T-helper 17 cell (primary cell): ENCODE results near the gene ANKS4B. TPM values are rescaled to one million over a fixed set of nuclear protein-coding genes. Genes with fewer than 3 reads are reported as not detected.
A peak's percentile ranks its signal among the peaks of the same experiment; 100 is the strongest.
"Not testable (repeated sequence)": the region's sequence is repeated elsewhere in the genome, so short reads cannot be mapped to it uniquely, and the experiment has no call there.

Experiments used
- ATAC-seq: fragments of 150-1000 bp; cut with Tn5 transposase; 2 replicates; pipeline ENCODE4 v1.10.0; 2021; ENCODE audit warnings: mild to moderate bottlenecking, moderate library complexity
- DNase-seq, 3 donors: peaks; one replicate each; pipeline versions ENCODE4 v3.0.0 to v3.0.0-alpha.2; 2020 to 2021
- H3K9me3 ChIP-seq: one replicate; pipeline ENCODE4 v1.7.0; 2013; ENCODE audit warnings: low read length, mild to moderate bottlenecking; ENCODE audit not compliant: control insufficient read depth, poor library complexity, severe bottlenecking
- H3K27ac Mint-ChIP-seq: one replicate; pipeline ENCODE4 v1.8.0; 2022; ENCODE audit warnings: mild to moderate bottlenecking, moderate library complexity, mixed read lengths
- H3K27me3 Mint-ChIP-seq: one replicate; pipeline ENCODE4 v1.8.0; 2022; ENCODE audit warnings: mixed read lengths
- H3K36me3 Mint-ChIP-seq: one replicate; pipeline ENCODE4 v1.8.0; 2022; ENCODE audit warnings: low read depth, mixed read lengths
- H3K4me1 Mint-ChIP-seq: one replicate; pipeline ENCODE4 v1.8.0; 2022; ENCODE audit warnings: mild to moderate bottlenecking, mixed read lengths
- H3K4me3 Mint-ChIP-seq: one replicate; pipeline ENCODE4 v1.8.0; 2022; ENCODE audit warnings: mild to moderate bottlenecking, moderate library complexity, mixed read lengths
- total RNA-seq, 4 donors: library from RNA in 2 of 4; stranded (reverse) in 2 of 4; gene quantifications; one replicate each; pipeline ENCODE4 v1.2.3 and lab custom pipeline; 2022 to 2026

Gene ANKS4B
- total RNA-seq, 2 donors from 2014 or later: not detected

DNA sequence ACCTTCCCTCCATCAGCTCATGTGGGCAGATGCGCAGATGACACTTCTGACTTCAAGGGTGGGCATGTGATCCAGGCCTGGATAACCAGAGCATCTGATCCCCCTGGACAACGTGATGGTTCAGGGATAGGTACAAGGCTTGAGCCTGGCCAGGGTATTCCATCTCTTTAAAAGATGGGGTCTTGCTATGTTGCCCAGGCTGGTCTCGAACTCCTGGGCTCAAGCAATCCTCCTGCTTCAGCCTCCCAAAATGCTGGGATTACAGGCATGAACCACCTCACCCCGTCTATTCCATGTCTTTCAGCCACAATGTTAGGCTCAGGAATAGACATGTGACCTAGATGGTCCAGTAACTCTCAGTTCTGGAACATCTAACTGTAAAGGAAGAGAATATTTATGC, 23.8 kb downstream of the ANKS4B start:
- Mint-ChIP-seq H3K4me3 (no peak overlapping the region), H3K27me3 (peaks cover 59% of the 10 kb centered on the region), H3K27ac (no peak overlapping the region), H3K36me3 (no peaks in the 10 kb centered on the region), H3K4me1 (no peaks in the 10 kb centered on the region)
- ATAC-seq (no peak), DNase-seq (no peak)
- no peaks in the 10 kb centered on the region for H3K9me3 ChIP-seq

DNA sequence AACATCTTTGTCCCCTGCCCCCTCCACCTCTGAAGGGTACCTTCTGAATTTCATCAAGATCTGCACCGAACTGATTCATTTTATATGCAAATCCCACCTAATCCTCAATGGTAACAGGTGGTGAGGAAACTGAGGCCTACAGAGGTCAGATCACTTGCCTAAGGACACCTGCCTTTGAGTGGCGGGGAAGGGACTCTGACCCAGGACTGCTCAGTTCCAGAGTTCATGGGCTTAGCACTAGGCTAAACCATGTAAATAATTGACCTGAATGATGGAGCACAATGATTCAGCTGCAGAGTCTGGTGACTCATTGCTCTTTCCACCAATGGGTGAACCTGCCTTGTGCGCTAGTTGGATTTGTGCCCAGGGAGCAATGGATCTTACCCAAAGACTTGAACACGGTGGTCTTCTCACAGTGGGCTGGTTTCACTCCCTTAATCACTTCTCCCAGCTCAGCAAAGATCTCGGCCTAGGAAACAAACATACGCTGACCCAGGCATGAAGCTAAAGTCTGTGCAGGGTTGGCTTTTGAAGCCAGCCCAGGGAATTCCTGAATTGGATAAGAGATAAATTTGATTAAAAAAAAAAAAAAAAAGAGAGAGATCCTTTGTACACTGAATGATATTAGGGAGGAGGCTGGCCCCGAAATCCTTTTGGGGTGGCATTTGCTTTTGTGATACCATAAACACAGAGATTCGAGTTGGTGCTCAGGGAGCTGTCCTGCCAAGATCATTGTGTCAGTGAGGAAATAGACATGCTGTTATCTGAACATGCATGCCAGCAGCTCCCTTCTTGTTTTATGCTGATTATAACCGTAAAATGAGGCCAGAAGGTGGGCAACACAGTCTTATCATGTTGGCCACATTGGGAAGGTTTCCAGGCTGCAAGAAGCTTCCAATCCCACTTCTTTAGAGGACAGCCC, 27.6 kb downstream of the ANKS4B start:
- ATAC-seq (no peak), DNase-seq (no peak)
- no peak overlapping the region for H3K4me3 Mint-ChIP-seq
- H3K27ac Mint-ChIP-seq: no peak overlapping the region
- H3K4me1 Mint-ChIP-seq: peaks cover 7% of the 10 kb centered on the region
- no peaks in the 10 kb centered on the region for H3K36me3 Mint-ChIP-seq
- no peaks in the 10 kb centered on the region for H3K9me3 ChIP-seq
- peaks cover 50% of the 10 kb centered on the region for H3K27me3 Mint-ChIP-seq

GRCh38 chr16:21262779-21263639, 29.5 kb downstream of the ANKS4B start:
- Mint-ChIP-seq H3K36me3 (no peaks in the 10 kb centered on the region), H3K27ac (no peak overlapping the region), H3K4me3 (no peak overlapping the region), H3K4me1 (peaks cover 7% of the 10 kb centered on the region), H3K27me3 (peaks cover 37% of the 10 kb centered on the region)
- DNase-seq (no peak), ATAC-seq (no peak)
- no peaks in the 10 kb centered on the region for H3K9me3 ChIP-seq

DNA sequence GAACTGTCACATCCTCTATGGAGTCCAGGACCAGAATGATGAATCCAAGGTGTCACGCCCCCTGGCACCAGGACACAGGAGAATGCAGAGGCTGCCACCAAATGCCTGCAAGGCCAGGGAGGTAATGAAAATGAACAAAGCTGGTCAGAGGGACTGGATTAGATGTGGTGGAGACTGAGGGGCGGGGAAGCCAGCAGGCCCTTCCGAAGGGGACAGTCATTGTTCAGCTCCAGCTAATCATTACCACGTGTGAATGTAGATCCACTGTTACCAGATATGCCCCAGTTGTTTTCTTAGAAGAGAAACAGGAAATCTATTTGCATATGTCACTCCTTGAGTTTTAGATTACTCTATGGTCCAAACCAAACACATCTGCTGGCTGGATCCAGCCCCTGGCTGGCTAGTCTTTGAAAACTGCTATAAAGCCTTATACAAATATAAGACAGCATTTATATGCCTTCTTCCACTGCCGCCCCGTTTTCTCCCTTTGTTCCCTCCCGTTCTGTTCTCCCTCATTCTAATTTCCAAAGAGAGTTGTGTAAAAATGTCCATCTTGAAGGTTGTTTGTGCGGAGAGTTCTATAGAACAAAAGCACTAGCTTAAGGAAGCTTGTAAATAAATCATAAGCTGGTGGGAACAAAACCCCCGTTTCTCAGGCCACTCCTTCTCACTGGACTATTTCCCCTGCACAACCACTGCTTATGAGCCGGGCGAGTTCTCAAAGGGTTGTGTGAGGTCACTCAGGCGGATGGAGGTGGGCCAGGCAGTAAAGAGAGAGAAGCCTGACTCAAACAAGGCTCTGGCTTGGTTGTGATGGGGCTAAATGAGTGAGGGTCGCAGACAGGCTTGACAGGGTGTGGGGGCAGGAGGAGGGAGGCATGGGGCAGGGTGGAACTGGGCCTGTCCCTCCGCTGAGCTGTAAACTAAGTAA, 30.4 kb downstream of the ANKS4B start:
- DNase-seq (no peak), ATAC-seq (peak; percentile 35)
- Mint-ChIP-seq H3K4me1 (peaks cover 7% of the 10 kb centered on the region), H3K4me3 (no peak overlapping the region), H3K36me3 (no peaks in the 10 kb centered on the region), H3K27me3 (peaks cover 41% of the 10 kb centered on the region), H3K27ac (no peak overlapping the region)
- no peaks in the 10 kb centered on the region for H3K9me3 ChIP-seq

- no peaks in the 10 kb centered on the region for H3K9me3 ChIP-seq
- ATAC-seq (no peak), DNase-seq (no peak)
- Mint-ChIP-seq H3K27ac (no peak overlapping the region), H3K4me1 (peaks cover 7% of the 10 kb centered on the region), H3K27me3 (peaks cover 39% of the 10 kb centered on the region), H3K4me3 (no peak overlapping the region), H3K36me3 (no peaks in the 10 kb centered on the region)
These were observed 31.1 kb downstream of the ANKS4B start for GRCh38 chr16:21264571-21265036.

DNA sequence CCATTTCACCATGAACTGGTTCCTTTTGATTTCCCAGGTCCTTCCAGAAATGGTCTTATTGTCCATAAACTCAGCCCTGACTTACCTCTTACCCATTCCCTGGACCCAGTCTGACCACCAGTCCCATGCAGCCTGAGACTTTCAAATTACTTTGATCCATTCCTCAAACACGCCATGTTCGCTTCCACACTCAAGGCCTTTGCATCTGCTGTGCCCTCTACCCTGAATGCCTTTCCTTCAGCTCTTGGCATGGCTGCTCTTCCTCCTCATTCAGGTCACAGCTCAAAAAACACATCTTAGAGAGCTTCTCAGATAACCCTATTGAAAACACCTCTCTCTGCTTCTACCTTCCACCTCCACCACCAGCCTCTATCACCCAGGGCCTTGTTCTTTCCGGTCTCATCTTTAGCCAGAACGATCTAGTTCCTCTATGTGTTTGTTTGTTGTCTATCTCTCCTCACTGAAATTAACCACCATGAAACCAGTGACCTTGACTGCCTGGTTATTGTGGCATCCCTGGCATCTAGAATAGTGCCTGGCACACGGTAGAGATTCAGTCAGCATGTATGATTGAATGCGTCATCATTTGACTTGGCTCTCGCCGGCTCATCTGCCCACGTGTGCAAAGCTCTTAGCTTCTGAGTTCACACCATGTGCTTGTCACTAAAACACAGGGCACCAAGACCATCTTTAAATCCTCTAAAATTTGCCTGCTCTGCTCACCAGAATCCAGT, 31.8 kb downstream of the ANKS4B start:
- H3K9me3 ChIP-seq: no peaks in the 10 kb centered on the region
- no peak overlapping the region for H3K4me3 Mint-ChIP-seq
- H3K27me3 Mint-ChIP-seq: peaks cover 33% of the 10 kb centered on the region
- no peak overlapping the region for H3K27ac Mint-ChIP-seq
- ATAC-seq (no peak), DNase-seq (no peak)
- H3K36me3 Mint-ChIP-seq: no peaks in the 10 kb centered on the region
- peaks cover 7% of the 10 kb centered on the region for H3K4me1 Mint-ChIP-seq

DNA sequence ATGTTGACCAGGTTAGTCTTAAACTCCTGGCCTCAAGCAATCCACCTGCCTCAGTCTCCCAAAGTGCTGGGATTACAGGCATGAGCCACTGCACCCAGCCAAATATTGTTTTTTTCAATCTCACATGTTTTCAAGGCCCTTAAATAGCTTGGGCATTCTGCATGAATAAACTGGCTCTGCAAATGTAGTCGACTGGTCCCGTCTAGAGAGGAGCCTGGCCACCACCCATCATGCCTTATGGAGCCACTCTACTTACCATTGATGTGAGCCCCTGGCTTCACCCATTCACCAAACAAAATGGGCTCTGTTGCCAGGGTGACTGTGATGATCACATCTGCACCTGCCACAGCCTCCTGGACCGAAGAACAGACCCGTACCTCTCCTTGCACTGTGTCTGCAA, 33.8 kb downstream of the ANKS4B start:
- peaks cover 25% of the 10 kb centered on the region for H3K27me3 Mint-ChIP-seq
- no peak overlapping the region for H3K27ac Mint-ChIP-seq
- no peaks in the 10 kb centered on the region for H3K9me3 ChIP-seq
- no peaks in the 10 kb centered on the region for H3K36me3 Mint-ChIP-seq
- DNase-seq (no peak), ATAC-seq (no peak)
- H3K4me1 Mint-ChIP-seq: peaks cover 7% of the 10 kb centered on the region
- no peak overlapping the region for H3K4me3 Mint-ChIP-seq

DNA sequence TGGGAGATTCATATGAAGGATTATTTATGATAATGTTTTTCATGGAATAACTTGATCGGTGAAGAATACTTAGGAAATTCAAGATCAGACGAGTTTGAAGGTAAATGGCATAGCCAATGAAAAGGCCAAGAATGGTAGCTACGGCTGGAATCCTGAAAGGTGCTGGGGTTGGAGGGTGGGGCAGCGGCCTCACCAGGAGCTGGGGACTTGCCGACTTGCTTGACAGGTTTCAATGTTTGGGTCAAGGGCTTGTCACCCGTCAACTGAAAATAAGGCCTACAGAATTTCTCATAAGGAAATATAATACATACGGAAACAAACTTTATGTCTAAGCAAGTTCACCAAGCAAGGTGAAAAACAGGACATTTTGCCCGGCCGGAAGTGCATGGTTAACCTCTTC, 34.7 kb downstream of the ANKS4B start:
- Mint-ChIP-seq H3K4me1 (peaks cover 7% of the 10 kb centered on the region), H3K4me3 (no peak overlapping the region), H3K27ac (no peak overlapping the region), H3K27me3 (peaks cover 25% of the 10 kb centered on the region), H3K36me3 (no peaks in the 10 kb centered on the region)
- ATAC-seq (no peak), DNase-seq (no peak)
- H3K9me3 ChIP-seq: no peaks in the 10 kb centered on the region

- Mint-ChIP-seq H3K27ac (no peak overlapping the region), H3K36me3 (peaks cover 2% of the 10 kb centered on the region), H3K4me1 (no peaks in the 10 kb centered on the region), H3K4me3 (no peak overlapping the region), H3K27me3 (peaks cover 47% of the 10 kb centered on the region)
- no peaks in the 10 kb centered on the region for H3K9me3 ChIP-seq
- DNase-seq (no peak), ATAC-seq (no peak)
These were observed 38.8 kb downstream of the ANKS4B start for GRCh38 chr16:21272253-21272652.

GRCh38 chr16:21272763-21273162, 39.3 kb downstream of the ANKS4B start:
- not testable (repeated sequence) for H3K27ac Mint-ChIP-seq, DNase-seq, H3K4me1 Mint-ChIP-seq, H3K9me3 ChIP-seq, H3K4me3 Mint-ChIP-seq, ATAC-seq, H3K36me3 Mint-ChIP-seq
- peaks cover 47% of the 10 kb centered on the region for H3K27me3 Mint-ChIP-seq

- no peak for ATAC-seq
- H3K9me3 ChIP-seq: no peaks in the 10 kb centered on the region
- DNase-seq: no peak
- Mint-ChIP-seq H3K4me1 (peaks cover 4% of the 10 kb centered on the region), H3K27me3 (peaks cover 56% of the 10 kb centered on the region), H3K4me3 (no peak overlapping the region), H3K36me3 (peaks cover 2% of the 10 kb centered on the region), H3K27ac (no peak overlapping the region)
These were observed 40.8 kb downstream of the ANKS4B start for GRCh38 chr16:21274172-21274726.

- H3K36me3 Mint-ChIP-seq: peaks cover 5% of the 10 kb centered on the region
- peaks cover 68% of the 10 kb centered on the region for H3K27me3 Mint-ChIP-seq
- peaks cover 4% of the 10 kb centered on the region for H3K4me1 Mint-ChIP-seq
- ATAC-seq (no peak), DNase-seq (no peak)
- no peak overlapping the region for H3K27ac Mint-ChIP-seq
- H3K4me3 Mint-ChIP-seq: no peak overlapping the region
- no peaks in the 10 kb centered on the region for H3K9me3 ChIP-seq
These were observed 42.0 kb downstream of the ANKS4B start for GRCh38 chr16:21275529-21275928.
